NCI-H345 treated with DMSO at 0.1 percent for 48 hours (cell line): ENCODE measurements around the gene GPATCH2.
"Not testable (repeated sequence)": the region's sequence is repeated elsewhere in the genome, so short reads cannot be mapped to it uniquely, and the experiment has no call there.

ENCODE experiments used
- DNase-seq: peaks from one replicate; lab custom pipeline; 2025; ENCODE audit not compliant: unreplicated experiment; lab: John Stamatoyannopoulos, UW

GPATCH2 gene

GRCh38 chr1:217526636-217527035 lies 104.3 kb downstream of the GPATCH2 start:
- DNase-seq, result no peak

- no peak for DNase-seq
These were observed 105.0 kb downstream of the GPATCH2 start for GRCh38 chr1:217525773-217526490.

GRCh38 chr1:217524787-217525520 lies 105.9 kb downstream of the GPATCH2 start:
- no peak for DNase-seq

- DNase-seq, result not testable (repeated sequence)
These were observed 107.0 kb downstream of the GPATCH2 start for GRCh38 chr1:217523921-217524320.

GRCh38 chr1:217522277-217522676 lies 108.6 kb downstream of the GPATCH2 start:
- no peak for DNase-seq

- no peak for DNase-seq
These were observed 109.6 kb downstream of the GPATCH2 start for GRCh38 chr1:217521317-217521716.

GRCh38 chr1:217506878-217507277 lies 124.0 kb downstream of the GPATCH2 start:
- no peak for DNase-seq

GRCh38 chr1:217498209-217498608 lies 132.7 kb downstream of the GPATCH2 start:
- DNase-seq, result no peak

GRCh38 chr1:217495249-217495648 lies 135.6 kb downstream of the GPATCH2 start:
- no peak for DNase-seq

- DNase-seq, result no peak
These were observed 136.1 kb downstream of the GPATCH2 start for GRCh38 chr1:217494767-217495166.

- DNase-seq, result no peak
These were observed 137.6 kb downstream of the GPATCH2 start for GRCh38 chr1:217493290-217493689.

GRCh38 chr1:217484871-217485270 lies 146.0 kb downstream of the GPATCH2 start:
- no peak for DNase-seq

- no peak for DNase-seq
These were observed 148.4 kb downstream of the GPATCH2 start for GRCh38 chr1:217482356-217483102.

GRCh38 chr1:217478450-217478849 lies 152.4 kb downstream of the GPATCH2 start:
- no peak for DNase-seq

GRCh38 chr1:217472915-217473314 lies 158.0 kb downstream of the GPATCH2 start:
- no peak for DNase-seq

GRCh38 chr1:217471403-217471802 lies 159.5 kb downstream of the GPATCH2 start:
- no peak for DNase-seq

- DNase-seq, result no peak
These were observed 160.9 kb downstream of the GPATCH2 start for GRCh38 chr1:217469983-217470382.

GRCh38 chr1:217465102-217465501 lies 165.8 kb downstream of the GPATCH2 start:
- DNase-seq, result no peak

GRCh38 chr1:217462666-217463065 lies 168.2 kb downstream of the GPATCH2 start:
- no peak for DNase-seq

GRCh38 chr1:217462159-217462558 lies 168.7 kb downstream of the GPATCH2 start:
- DNase-seq, result no peak

GRCh38 chr1:217457016-217457415 lies 173.9 kb downstream of the GPATCH2 start:
- DNase-seq, result no peak

- DNase-seq, result no peak
These were observed 174.6 kb downstream of the GPATCH2 start for GRCh38 chr1:217456261-217456660.
